GM19397 (cell line): ENCODE data around the gene CA10.
A peak's percentile ranks its signal among the peaks of the same experiment; 100 is the strongest.

Source experiments
- ATAC-seq: cut with Tn5 transposase; IDR thresholded peaks from one replicate; pipeline ENCODE4 v1.9.1; 2021; ENCODE audit warnings: mild to moderate bottlenecking, moderate library complexity; ENCODE audit not compliant: unreplicated experiment

Gene CA10

GRCh38 chr17:52147872-52148271 lies 10.6 kb downstream of the CA10 start:
- ATAC-seq: peak; percentile 85

GRCh38 chr17:52147431-52147830 lies 11.1 kb downstream of the CA10 start:
- no peak for ATAC-seq

GRCh38 chr17:52145476-52145875 lies 13.0 kb downstream of the CA10 start:
- no peak for ATAC-seq

- no peak for ATAC-seq
Observed at GRCh38 chr17:52143542-52143941, 15.0 kb downstream of the CA10 start.

- no peak for ATAC-seq
Observed at GRCh38 chr17:52140601-52141000, 17.9 kb downstream of the CA10 start.

- no peak for ATAC-seq
Observed at GRCh38 chr17:52138752-52139151, 19.8 kb downstream of the CA10 start.

GRCh38 chr17:52138350-52138749 lies 20.2 kb downstream of the CA10 start:
- no peak for ATAC-seq

GRCh38 chr17:52136166-52136565 lies 22.3 kb downstream of the CA10 start:
- no peak for ATAC-seq

- no peak for ATAC-seq
Observed at GRCh38 chr17:52134641-52135040, 23.9 kb downstream of the CA10 start.

- ATAC-seq: no peak
Observed at GRCh38 chr17:52128721-52129120, 29.8 kb downstream of the CA10 start.

- no peak for ATAC-seq
Observed at GRCh38 chr17:52124993-52125392, 33.5 kb downstream of the CA10 start.

- no peak for ATAC-seq
Observed at GRCh38 chr17:52124561-52124960, 34.0 kb downstream of the CA10 start.

- no peak for ATAC-seq
Observed at GRCh38 chr17:52120465-52120864, 38.0 kb downstream of the CA10 start.

GRCh38 chr17:52110923-52111581 lies 47.5 kb downstream of the CA10 start:
- ATAC-seq: no peak

GRCh38 chr17:52106638-52107261 lies 51.8 kb downstream of the CA10 start:
- ATAC-seq: peak; percentile 64

- no peak for ATAC-seq
Observed at GRCh38 chr17:52106072-52106471, 52.4 kb downstream of the CA10 start.

- ATAC-seq: no peak
Observed at GRCh38 chr17:52105591-52105990, 52.9 kb downstream of the CA10 start.

GRCh38 chr17:52096056-52096455 lies 62.5 kb downstream of the CA10 start:
- no peak for ATAC-seq

- no peak for ATAC-seq
Observed at GRCh38 chr17:52084176-52084575, 74.3 kb downstream of the CA10 start.

- no peak for ATAC-seq
Observed at GRCh38 chr17:52079496-52079895, 79.0 kb downstream of the CA10 start.

- ATAC-seq: no peak
Observed at GRCh38 chr17:52071712-52072111, 86.8 kb downstream of the CA10 start.

GRCh38 chr17:52064791-52065211 lies 93.7 kb downstream of the CA10 start:
- no peak for ATAC-seq

- no peak for ATAC-seq
Observed at GRCh38 chr17:52049496-52049895, 109.0 kb downstream of the CA10 start.
